Measurements from ENCODE around the gene SEL1L3.

The SEL1L3 gene

DNA sequence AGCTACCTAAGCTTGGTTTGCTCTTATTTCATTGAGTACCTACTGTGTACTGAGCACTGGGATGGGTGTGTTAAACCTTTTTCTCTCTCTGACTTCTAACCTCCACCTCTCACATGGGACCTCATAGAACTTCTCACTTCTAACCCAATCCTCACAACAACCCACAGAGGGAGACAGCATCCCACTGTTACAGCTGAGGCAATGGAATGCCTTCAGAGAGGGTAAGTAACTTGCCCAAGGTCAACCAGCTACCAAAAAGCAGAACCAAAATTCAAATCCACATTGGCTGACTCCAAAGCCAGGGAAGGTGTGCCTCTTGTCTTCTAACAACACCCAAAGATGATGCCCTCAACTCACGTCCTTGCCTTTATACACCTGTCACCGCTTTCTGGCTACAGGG, 5.4 kb downstream of the SEL1L3 start:
- Histone ChIP-seq H3K9ac (ENCODE audit: low read length in 5 of 5) (peak overlapping the region in 1 of 5 donors; percentile 12), H3K4me1 (ENCODE audit: control insufficient read depth in 5 of 5, insufficient read depth in 5 of 5, low read length in 5 of 5) (peaks cover 2 to 65% (median 26%) of the 10 kb centered on the region in 5 donors), H3K27ac (ENCODE audit: low read depth, low read length) (no peak overlapping the region), H3K4me3 (ENCODE audit: low read depth in 1 of 5, low read length in 5 of 5) (no peak overlapping the region), H3K27me3 (ENCODE audit: control insufficient read depth in 5 of 5, insufficient read depth in 4 of 5, low read length in 5 of 5) (peaks cover 0 to 6% (median 4%) of the 10 kb centered on the region in 5 donors), H3K9me3 (ENCODE audit: control insufficient read depth in 5 of 5, low read length in 5 of 5) (no peaks in the 10 kb centered on the region), H3K36me3 (ENCODE audit: control insufficient read depth in 5 of 5, insufficient read depth in 5 of 5, low read length in 5 of 5) (no peaks in the 10 kb centered on the region)

- no peak overlapping the region for H3K9ac ChIP-seq (ENCODE audit: low read length in 5 of 5)
- no peaks in the 10 kb centered on the region for H3K36me3 ChIP-seq (ENCODE audit: control insufficient read depth in 5 of 5, insufficient read depth in 5 of 5, low read length in 5 of 5)
- no peak overlapping the region for H3K4me3 ChIP-seq (ENCODE audit: low read depth in 1 of 5, low read length in 5 of 5)
- H3K27ac ChIP-seq (ENCODE audit: low read depth, low read length) = no peak overlapping the region
- peaks cover 0 to 6% (median 3%) of the 10 kb centered on the region in 5 donors for H3K27me3 ChIP-seq (ENCODE audit: control insufficient read depth in 5 of 5, insufficient read depth in 4 of 5, low read length in 5 of 5)
- H3K4me1 ChIP-seq (ENCODE audit: control insufficient read depth in 5 of 5, insufficient read depth in 5 of 5, low read length in 5 of 5) = peaks cover 2 to 59% (median 21%) of the 10 kb centered on the region in 5 donors
- H3K9me3 ChIP-seq (ENCODE audit: control insufficient read depth in 5 of 5, low read length in 5 of 5) = no peaks in the 10 kb centered on the region
These were observed 6.0 kb downstream of the SEL1L3 start for GRCh38 chr4:25856756-25857155.

GRCh38 chr4:25852103-25852502, 10.7 kb downstream of the SEL1L3 start:
- peaks cover 0 to 2% (median 0%) of the 10 kb centered on the region in 5 donors for H3K36me3 ChIP-seq (ENCODE audit: control insufficient read depth in 5 of 5, insufficient read depth in 5 of 5, low read length in 5 of 5)
- peaks cover 0 to 3% (median 0%) of the 10 kb centered on the region in 5 donors for H3K27me3 ChIP-seq (ENCODE audit: control insufficient read depth in 5 of 5, insufficient read depth in 4 of 5, low read length in 5 of 5)
- H3K9ac ChIP-seq (ENCODE audit: low read length in 5 of 5) = no peak overlapping the region
- H3K4me3 ChIP-seq (ENCODE audit: low read depth in 1 of 5, low read length in 5 of 5) = no peak overlapping the region
- peaks cover 0 to 20% (median 3%) of the 10 kb centered on the region in 5 donors for H3K4me1 ChIP-seq (ENCODE audit: control insufficient read depth in 5 of 5, insufficient read depth in 5 of 5, low read length in 5 of 5)
- no peak overlapping the region for H3K27ac ChIP-seq (ENCODE audit: low read depth, low read length)
- H3K9me3 ChIP-seq (ENCODE audit: control insufficient read depth in 5 of 5, low read length in 5 of 5) = no peaks in the 10 kb centered on the region

DNA sequence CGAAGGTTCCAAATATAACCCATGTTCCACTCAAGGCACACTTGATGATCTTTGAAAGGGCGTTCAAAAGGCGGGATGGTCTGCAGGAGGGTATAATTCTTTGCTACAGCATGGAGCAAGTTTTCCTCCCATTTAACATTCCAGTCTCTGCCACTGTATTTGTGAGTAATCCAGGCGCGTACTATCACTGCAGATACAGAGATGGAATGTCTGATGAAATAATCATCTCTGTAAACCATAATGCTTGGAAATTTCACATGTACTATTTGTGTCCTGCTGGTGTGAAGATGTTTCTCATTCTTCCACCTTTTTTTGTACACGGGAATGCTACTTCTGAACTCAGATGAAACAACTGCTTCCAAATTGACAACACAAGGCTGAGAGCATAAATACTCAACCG, 15.5 kb downstream of the SEL1L3 start:
- H3K4me3 ChIP-seq (ENCODE audit: low read depth in 1 of 5, low read length in 5 of 5) = no peak overlapping the region

DNA sequence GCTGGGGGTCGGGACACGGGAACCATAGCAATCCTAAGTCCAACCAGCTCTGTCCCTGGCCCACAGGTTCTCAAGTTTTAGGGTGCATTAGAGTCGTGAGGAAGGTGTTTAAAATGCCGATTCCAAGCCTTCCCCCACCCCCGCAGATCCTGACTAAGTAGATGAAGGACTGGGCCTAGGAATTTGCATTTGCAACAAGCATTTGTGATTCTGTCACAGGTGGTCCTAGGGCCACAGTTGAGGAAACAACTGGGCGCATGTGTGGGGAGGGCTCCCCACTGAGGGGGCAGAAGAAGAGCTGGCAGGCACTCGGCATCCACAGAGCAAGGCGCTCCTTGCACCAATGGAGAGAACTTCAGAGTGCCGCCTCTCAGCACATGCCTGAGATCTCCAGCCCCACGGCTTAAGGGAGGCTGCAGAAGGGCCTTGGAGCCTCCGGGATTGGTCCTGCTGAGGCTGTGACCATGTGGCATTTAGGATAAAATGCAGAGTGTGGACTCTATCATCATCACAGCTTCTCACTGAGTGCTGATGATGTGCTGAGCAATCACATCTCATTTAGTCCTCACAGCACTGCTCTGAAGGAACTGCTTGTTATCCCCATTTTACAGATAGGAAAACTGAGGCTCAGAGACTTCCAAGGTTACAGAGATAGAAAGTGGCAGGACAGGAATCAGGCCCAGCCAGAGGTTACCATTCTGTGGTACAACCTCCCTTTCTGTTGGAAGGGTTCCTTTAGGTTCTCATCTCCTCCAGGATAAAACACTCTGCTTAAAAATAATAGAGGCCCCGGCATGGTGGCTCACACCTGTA, 16.7 kb downstream of the SEL1L3 start:
- peaks cover 0 to 5% (median 0%) of the 10 kb centered on the region in 5 donors for H3K27me3 ChIP-seq (ENCODE audit: control insufficient read depth in 5 of 5, insufficient read depth in 4 of 5, low read length in 5 of 5)
- no peak overlapping the region for H3K27ac ChIP-seq (ENCODE audit: low read depth, low read length)
- H3K4me3 ChIP-seq (ENCODE audit: low read depth in 1 of 5, low read length in 5 of 5) = no peak overlapping the region
- H3K9me3 ChIP-seq (ENCODE audit: control insufficient read depth in 5 of 5, low read length in 5 of 5) = no peaks in the 10 kb centered on the region
- H3K4me1 ChIP-seq (ENCODE audit: control insufficient read depth in 5 of 5, insufficient read depth in 5 of 5, low read length in 5 of 5) = peaks cover 3 to 26% (median 13%) of the 10 kb centered on the region in 5 donors
- H3K36me3 ChIP-seq (ENCODE audit: control insufficient read depth in 5 of 5, insufficient read depth in 5 of 5, low read length in 5 of 5) = peaks cover 0 to 2% (median 0%) of the 10 kb centered on the region in 5 donors
- no peak overlapping the region for H3K9ac ChIP-seq (ENCODE audit: low read length in 5 of 5)

More for the DNA sequence above, 15.5 kb downstream of the SEL1L3 start:
- Histone ChIP-seq H3K27me3 (ENCODE audit: control insufficient read depth in 5 of 5, insufficient read depth in 4 of 5, low read length in 5 of 5) (peaks cover 0 to 5% (median 0%) of the 10 kb centered on the region in 5 donors), H3K9ac (ENCODE audit: low read length in 5 of 5) (no peak overlapping the region), H3K27ac (ENCODE audit: low read depth, low read length) (no peak overlapping the region), H3K9me3 (ENCODE audit: control insufficient read depth in 5 of 5, low read length in 5 of 5) (no peaks in the 10 kb centered on the region), H3K36me3 (ENCODE audit: control insufficient read depth in 5 of 5, insufficient read depth in 5 of 5, low read length in 5 of 5) (peaks cover 0 to 2% (median 0%) of the 10 kb centered on the region in 5 donors), H3K4me1 (ENCODE audit: control insufficient read depth in 5 of 5, insufficient read depth in 5 of 5, low read length in 5 of 5) (peaks cover 3 to 26% (median 13%) of the 10 kb centered on the region in 5 donors)

DNA sequence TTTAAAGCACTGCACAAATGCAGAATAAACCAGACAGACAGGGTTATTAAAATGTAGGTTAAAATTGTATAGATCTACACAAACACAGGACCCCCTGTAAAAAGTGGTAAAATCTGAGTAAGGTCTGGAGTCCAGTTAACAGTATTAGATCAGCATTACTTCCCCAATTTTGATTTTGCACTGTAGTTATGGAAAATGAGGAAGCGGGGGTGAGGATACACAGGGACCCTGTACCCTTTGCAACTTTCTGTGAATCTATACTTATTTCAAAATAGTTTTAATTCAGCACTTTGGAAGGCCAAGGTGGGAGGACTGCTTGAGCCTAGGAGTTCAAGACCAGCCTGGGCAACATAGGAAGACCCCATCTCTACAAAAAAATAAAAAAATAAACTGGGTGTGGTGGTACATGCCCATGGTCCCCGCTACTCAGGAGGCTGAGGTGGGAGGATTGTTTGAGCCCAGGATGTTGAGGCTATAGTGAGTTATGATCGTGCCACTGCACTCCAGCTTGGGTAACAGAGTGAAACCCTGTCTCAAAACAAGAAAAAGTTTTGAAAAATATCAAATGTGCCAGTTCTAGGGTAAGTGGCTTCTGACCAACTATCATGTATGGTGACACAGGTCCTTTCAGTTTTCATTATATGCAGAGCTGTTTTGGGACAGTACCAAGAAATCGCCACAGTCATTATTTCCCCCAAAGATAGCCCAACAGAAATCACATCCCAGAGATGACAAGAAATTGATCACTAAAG, 17.7 kb downstream of the SEL1L3 start:
- Histone ChIP-seq H3K9me3 (ENCODE audit: control insufficient read depth in 5 of 5, low read length in 5 of 5) (peaks cover 0 to 5% (median 0%) of the 10 kb centered on the region in 5 donors), H3K4me3 (ENCODE audit: low read depth in 1 of 5, low read length in 5 of 5) (no peak overlapping the region), H3K4me1 (ENCODE audit: control insufficient read depth in 5 of 5, insufficient read depth in 5 of 5, low read length in 5 of 5) (peaks cover 3 to 26% (median 13%) of the 10 kb centered on the region in 5 donors), H3K27ac (ENCODE audit: low read depth, low read length) (no peak overlapping the region), H3K27me3 (ENCODE audit: control insufficient read depth in 5 of 5, insufficient read depth in 4 of 5, low read length in 5 of 5) (peaks cover 0 to 5% (median 0%) of the 10 kb centered on the region in 5 donors), H3K9ac (ENCODE audit: low read length in 5 of 5) (no peak overlapping the region), H3K36me3 (ENCODE audit: control insufficient read depth in 5 of 5, insufficient read depth in 5 of 5, low read length in 5 of 5) (peaks cover 0 to 2% (median 0%) of the 10 kb centered on the region in 5 donors)

- Histone ChIP-seq H3K27ac (ENCODE audit: low read depth, low read length) (peak overlapping the region; percentile 30), H3K9ac (ENCODE audit: low read length in 5 of 5) (peak overlapping the region in 3 of 5 donors; percentile 23 to 64 (median 38))
These were observed 19.3 kb downstream of the SEL1L3 start for GRCh38 chr4:25843340-25844097.

GRCh38 chr4:25842229-25842845, 20.5 kb downstream of the SEL1L3 start:
- H3K27ac ChIP-seq (ENCODE audit: low read depth, low read length) = no peak overlapping the region
- peaks cover 0 to 5% (median 0%) of the 10 kb centered on the region in 5 donors for H3K9me3 ChIP-seq (ENCODE audit: control insufficient read depth in 5 of 5, low read length in 5 of 5)
- no peak overlapping the region for H3K9ac ChIP-seq (ENCODE audit: low read length in 5 of 5)
- H3K36me3 ChIP-seq (ENCODE audit: control insufficient read depth in 5 of 5, insufficient read depth in 5 of 5, low read length in 5 of 5) = peaks cover 0 to 2% (median 0%) of the 10 kb centered on the region in 5 donors
- no peak overlapping the region for H3K4me3 ChIP-seq (ENCODE audit: low read depth in 1 of 5, low read length in 5 of 5)
- peaks cover 3 to 26% (median 13%) of the 10 kb centered on the region in 5 donors for H3K4me1 ChIP-seq (ENCODE audit: control insufficient read depth in 5 of 5, insufficient read depth in 5 of 5, low read length in 5 of 5)
- peaks cover 0 to 5% (median 0%) of the 10 kb centered on the region in 5 donors for H3K27me3 ChIP-seq (ENCODE audit: control insufficient read depth in 5 of 5, insufficient read depth in 4 of 5, low read length in 5 of 5)

More at GRCh38 chr4:25843340-25844097, 19.3 kb downstream of the SEL1L3 start:
- Histone ChIP-seq H3K9me3 (ENCODE audit: control insufficient read depth in 5 of 5, low read length in 5 of 5) (peaks cover 0 to 5% (median 0%) of the 10 kb centered on the region in 5 donors), H3K27me3 (ENCODE audit: control insufficient read depth in 5 of 5, insufficient read depth in 4 of 5, low read length in 5 of 5) (peaks cover 0 to 5% (median 0%) of the 10 kb centered on the region in 5 donors), H3K36me3 (ENCODE audit: control insufficient read depth in 5 of 5, insufficient read depth in 5 of 5, low read length in 5 of 5) (peaks cover 0 to 2% (median 0%) of the 10 kb centered on the region in 5 donors), H3K4me1 (ENCODE audit: control insufficient read depth in 5 of 5, insufficient read depth in 5 of 5, low read length in 5 of 5) (peaks cover 3 to 26% (median 13%) of the 10 kb centered on the region in 5 donors), H3K4me3 (ENCODE audit: low read depth in 1 of 5, low read length in 5 of 5) (peak overlapping the region; percentile 16 to 57 (median 51))

DNA sequence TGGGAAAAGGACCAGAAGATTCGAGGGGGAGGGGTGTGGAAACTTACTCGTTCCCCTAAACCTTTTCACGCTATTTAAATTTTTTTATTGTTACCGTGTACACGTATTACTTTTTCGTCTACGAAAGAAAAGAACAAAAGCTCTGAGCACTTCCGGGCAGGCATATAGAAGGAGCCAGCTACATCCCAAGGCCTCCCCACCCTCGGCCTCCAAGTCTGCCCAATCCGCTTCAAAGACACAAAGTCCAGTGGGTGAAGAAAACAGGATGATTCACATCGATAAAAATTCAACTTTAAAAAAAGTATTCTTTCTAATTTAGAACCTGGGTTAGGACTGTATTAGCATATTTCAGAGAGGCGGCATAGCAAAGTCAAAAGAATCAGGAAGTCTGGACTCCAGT, 23.1 kb downstream of the SEL1L3 start:
- Histone ChIP-seq H3K27ac (ENCODE audit: low read depth, low read length) (no peak overlapping the region), H3K27me3 (ENCODE audit: control insufficient read depth in 5 of 5, insufficient read depth in 4 of 5, low read length in 5 of 5) (peaks cover 0 to 2% (median 0%) of the 10 kb centered on the region in 5 donors), H3K36me3 (ENCODE audit: control insufficient read depth in 5 of 5, insufficient read depth in 5 of 5, low read length in 5 of 5) (no peaks in the 10 kb centered on the region), H3K4me1 (ENCODE audit: control insufficient read depth in 5 of 5, insufficient read depth in 5 of 5, low read length in 5 of 5) (peaks cover 3 to 18% (median 13%) of the 10 kb centered on the region in 5 donors), H3K4me3 (ENCODE audit: low read depth in 1 of 5, low read length in 5 of 5) (no peak overlapping the region), H3K9me3 (ENCODE audit: control insufficient read depth in 5 of 5, low read length in 5 of 5) (peaks cover 0 to 5% (median 0%) of the 10 kb centered on the region in 5 donors), H3K9ac (ENCODE audit: low read length in 5 of 5) (no peak overlapping the region)
